ENCODE measurements around the gene ZNRF3.

The ZNRF3 gene

GRCh38 chr22:29096736-29097669 is 213.6 kb downstream of the ZNRF3 start:
- no peak overlapping the region for H2AFZ ChIP-seq (ENCODE audit: low read depth, low read length)
- no peak for DNase-seq
- H3K4me2 ChIP-seq (ENCODE audit: insufficient read depth, low read length) = no peak overlapping the region
- H4K20me1 ChIP-seq (ENCODE audit: insufficient read depth, low read length) = peaks cover 3% of the 10 kb centered on the region; the same call in 1 of the 2 replicates
- H3K9me3 ChIP-seq (ENCODE audit: insufficient read depth, low read length, severe bottlenecking) = no peaks in the 10 kb centered on the region
- no peaks in the 10 kb centered on the region for H3K4me1 ChIP-seq (ENCODE audit: insufficient read depth, low read length)
- H3K9ac ChIP-seq (ENCODE audit: low read depth, low read length) = no peak overlapping the region
- H3K79me2 ChIP-seq (ENCODE audit: insufficient read depth, low read length) = peaks cover 17% of the 10 kb centered on the region
- no peak for ATAC-seq (ENCODE audit: insufficient read depth, low read depth)
- H3K27ac ChIP-seq (ENCODE audit: low read length) = no peak overlapping the region
- TF ChIP-seq EZH2 (IDR thresholded peaks at IDR 0.05; ENCODE audit: borderline replicate concordance, low read depth, low read length, severe bottlenecking) (no peak), CTCF (IDR thresholded peaks at IDR 0.05; ENCODE audit: borderline replicate concordance, extremely low read depth, low read length, poor library complexity, severe bottlenecking) (no peak)
- no peak overlapping the region for H3K4me3 ChIP-seq (ENCODE audit: low read depth in 1 of 2, low read length in 2 of 2)
- H3K36me3 ChIP-seq (ENCODE audit: insufficient read depth, low read length) = peaks cover 56% of the 10 kb centered on the region
- H3K27me3 ChIP-seq (ENCODE audit: insufficient read depth, low read length, poor library complexity) = no peaks in the 10 kb centered on the region

GRCh38 chr22:29098296-29098695 is 214.9 kb downstream of the ZNRF3 start:
- DNase-seq = no peak
- Histone ChIP-seq H3K27me3 (ENCODE audit: insufficient read depth, low read length, poor library complexity) (no peaks in the 10 kb centered on the region), H3K4me1 (ENCODE audit: insufficient read depth, low read length) (no peaks in the 10 kb centered on the region), H3K9ac (ENCODE audit: low read depth, low read length) (no peak overlapping the region), H3K4me3 (ENCODE audit: low read depth in 1 of 2, low read length in 2 of 2) (no peak overlapping the region), H3K9me3 (ENCODE audit: insufficient read depth, low read length, severe bottlenecking) (no peaks in the 10 kb centered on the region), H4K20me1 (ENCODE audit: insufficient read depth, low read length) (no peaks in the 10 kb centered on the region), H3K4me2 (ENCODE audit: insufficient read depth, low read length) (no peak overlapping the region), H3K27ac (ENCODE audit: low read length) (no peak overlapping the region), H3K79me2 (ENCODE audit: insufficient read depth, low read length) (peaks cover 6% of the 10 kb centered on the region; the same call in 1 of the 2 replicates), H2AFZ (ENCODE audit: low read depth, low read length) (no peak overlapping the region), H3K36me3 (ENCODE audit: insufficient read depth, low read length) (peaks cover 61% of the 10 kb centered on the region)
- no peak for ATAC-seq (ENCODE audit: insufficient read depth, low read depth)
- TF ChIP-seq EZH2 (IDR thresholded peaks at IDR 0.05; ENCODE audit: borderline replicate concordance, low read depth, low read length, severe bottlenecking) (no peak), CTCF (IDR thresholded peaks at IDR 0.05; ENCODE audit: borderline replicate concordance, extremely low read depth, low read length, poor library complexity, severe bottlenecking) (no peak)

GRCh38 chr22:29102300-29102699 is 218.9 kb downstream of the ZNRF3 start:
- Histone ChIP-seq H3K27ac (ENCODE audit: low read length) (no peak overlapping the region), H4K20me1 (ENCODE audit: insufficient read depth, low read length) (no peaks in the 10 kb centered on the region), H3K79me2 (ENCODE audit: insufficient read depth, low read length) (no peaks in the 10 kb centered on the region), H3K9me3 (ENCODE audit: insufficient read depth, low read length, severe bottlenecking) (no peaks in the 10 kb centered on the region), H2AFZ (ENCODE audit: low read depth, low read length) (no peak overlapping the region), H3K27me3 (ENCODE audit: insufficient read depth, low read length, poor library complexity) (no peaks in the 10 kb centered on the region), H3K4me2 (ENCODE audit: insufficient read depth, low read length) (no peak overlapping the region), H3K4me1 (ENCODE audit: insufficient read depth, low read length) (no peaks in the 10 kb centered on the region), H3K36me3 (ENCODE audit: insufficient read depth, low read length) (peaks cover 39% of the 10 kb centered on the region), H3K9ac (ENCODE audit: low read depth, low read length) (no peak overlapping the region), H3K4me3 (ENCODE audit: low read depth in 1 of 2, low read length in 2 of 2) (no peak overlapping the region)
- DNase-seq = no peak
- no peak for ATAC-seq (ENCODE audit: insufficient read depth, low read depth)
- no peak for TF ChIP-seq CTCF (IDR thresholded peaks at IDR 0.05; ENCODE audit: borderline replicate concordance, extremely low read depth, low read length, poor library complexity, severe bottlenecking)
- TF ChIP-seq EZH2 (IDR thresholded peaks at IDR 0.05; ENCODE audit: borderline replicate concordance, low read depth, low read length, severe bottlenecking) = no peak
